Activated T-cell treated with anti-CD3 and anti-CD28 coated beads, Interleukin-2, amount 50 U/mL, for 1 hour (primary cell): ENCODE results near the gene SLC39A7.

Source experiments
- DNase-seq: peaks from one replicate; pipeline ENCODE4 v3.0.0-alpha.2; 2020

SLC39A7 gene

GRCh38 chr6:33200219-33201146 lies at the start of gene SLC39A7, which contains the start of gene RXRB:
Gene SLC39A7 (plus strand): TSS chr6:33200867. CDS start chr6:33201246, 379 bp downstream.
Gene RXRB (minus strand): TSS chr6:33200665. CDS start chr6:33200476, 189 bp downstream.
- DNase-seq = peak; percentile 96

GRCh38 chr6:33151050-33151449 lies 49.6 kb upstream of the SLC39A7 start:
- DNase-seq = no peak

GRCh38 chr6:33154349-33154748 lies 46.3 kb upstream of the SLC39A7 start:
- no peak for DNase-seq

- DNase-seq = no peak
Observed at GRCh38 chr6:33156561-33156960, 44.1 kb upstream of the SLC39A7 start.

- DNase-seq = no peak
Observed at GRCh38 chr6:33156964-33157363, 43.7 kb upstream of the SLC39A7 start.

- no peak for DNase-seq
Observed at GRCh38 chr6:33160096-33160495, 40.6 kb upstream of the SLC39A7 start.

- no peak for DNase-seq
Observed at GRCh38 chr6:33160728-33161344, 39.8 kb upstream of the SLC39A7 start.

GRCh38 chr6:33161354-33162331 lies 39.0 kb upstream of the SLC39A7 start:
- DNase-seq = peak; percentile 89

GRCh38 chr6:33163540-33163939 lies 37.1 kb upstream of the SLC39A7 start:
- no peak for DNase-seq

- DNase-seq = no peak
Observed at GRCh38 chr6:33164176-33164575, 36.5 kb upstream of the SLC39A7 start.

- DNase-seq = no peak
Observed at GRCh38 chr6:33164665-33165373, 35.8 kb upstream of the SLC39A7 start.

- DNase-seq = no peak
Observed at GRCh38 chr6:33165581-33166258, 34.9 kb upstream of the SLC39A7 start.

GRCh38 chr6:33166363-33166762 lies 34.3 kb upstream of the SLC39A7 start:
- no peak for DNase-seq

- DNase-seq = no peak
Observed at GRCh38 chr6:33166811-33167210, 33.9 kb upstream of the SLC39A7 start.

- no peak for DNase-seq
Observed at GRCh38 chr6:33167374-33168283, 33.0 kb upstream of the SLC39A7 start.

- DNase-seq = no peak
Observed at GRCh38 chr6:33168284-33168601, 32.4 kb upstream of the SLC39A7 start.

GRCh38 chr6:33168639-33169038 lies 32.0 kb upstream of the SLC39A7 start:
- no peak for DNase-seq

GRCh38 chr6:33169291-33170175 lies 31.1 kb upstream of the SLC39A7 start:
- no peak for DNase-seq

- no peak for DNase-seq
Observed at GRCh38 chr6:33170176-33171015, 30.3 kb upstream of the SLC39A7 start.
